ENCODE results near the gene GPR135. TPM values are rescaled to one million over a fixed set of nuclear protein-coding genes. Genes with fewer than 3 reads are reported as not detected.

GPR135 gene
- polyA plus RNA-seq, 1 donor: 7.4 TPM

GRCh38 chr14:59425322-59425935, 39.8 kb downstream of the GPR135 start:
- no peak for DNase-seq

DNA sequence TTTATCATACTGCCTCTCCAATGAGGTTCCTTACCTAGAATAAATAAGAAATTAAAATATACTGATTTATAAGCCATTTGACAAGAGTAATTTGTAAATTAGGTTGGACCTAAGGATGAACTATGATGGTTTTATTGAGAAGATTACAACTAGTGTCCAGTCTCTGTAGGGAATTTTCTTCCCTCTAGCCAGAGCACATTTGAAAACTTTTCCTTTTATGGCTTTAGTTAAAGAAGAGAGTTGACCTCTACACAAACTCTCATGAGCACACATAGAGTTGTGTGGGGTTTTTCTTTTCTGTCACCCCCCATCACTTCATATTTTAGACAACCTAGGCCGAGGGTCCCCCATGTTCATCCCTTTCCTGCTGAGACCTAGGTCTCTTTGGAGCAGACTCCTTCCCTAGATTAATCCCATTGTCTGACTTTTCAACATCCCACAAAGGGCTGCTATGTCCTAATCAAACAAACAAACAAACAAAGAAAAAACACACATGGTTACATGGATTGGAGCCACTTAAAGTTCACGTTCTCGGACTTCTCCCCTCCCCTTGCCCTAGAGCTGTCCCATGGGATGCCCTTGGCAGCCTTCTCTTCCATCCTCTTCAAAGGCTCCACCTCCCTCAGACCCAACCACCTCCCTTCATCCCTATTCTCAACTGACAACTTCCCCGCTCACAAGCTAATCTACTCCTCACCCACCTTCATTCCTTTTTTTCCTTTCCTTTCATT, 40.7 kb downstream of the GPR135 start:
- DNase-seq: peak; percentile 67

GRCh38 chr14:59422069-59422881, 42.9 kb downstream of the GPR135 start:
- no peak for DNase-seq

- DNase-seq: no peak
Observed at GRCh38 chr14:59419303-59419702, 45.9 kb downstream of the GPR135 start.

GRCh38 chr14:59417311-59417710, 47.9 kb downstream of the GPR135 start:
- DNase-seq: no peak

GRCh38 chr14:59415836-59416602, 49.2 kb downstream of the GPR135 start:
- DNase-seq: no peak

Other genes with a start within 250 kb of the GPR135 start
- 67.4 TPM for gene L3HYPDH, start 19.0 kb upstream of the GPR135 start, polyA plus RNA-seq (ENCODE audit: insufficient read length)
- gene JKAMP, start 19.1 kb upstream of the GPR135 start, polyA plus RNA-seq (ENCODE audit: insufficient read length): 93.2 TPM
- 1.3 TPM for gene CCDC175, start 111.4 kb upstream of the GPR135 start, polyA plus RNA-seq (ENCODE audit: insufficient read length)

Measured in left kidney (tissue), 2 donors.